ENCODE data around the gene ACTR3C. TPM values are rescaled to one million over a fixed set of nuclear protein-coding genes. Genes with fewer than 3 reads are reported as not detected.

The ACTR3C gene
- total and polyA plus RNA-seq, 10 of the 15 experiments (the other 5 are each of a cell fraction or from before 2014, with no cell fraction given): 2.0 to 10.2 (median 6.3) TPM

GRCh38 chr7:150368096-150368883 is 44.9 kb upstream of the ACTR3C start, which contains the start of gene REPIN1 (continued):
- no peak for TF ChIP-seq ZBTB40 (IDR thresholded peaks at IDR 0.05; ENCODE audit: borderline replicate concordance)
- no peak for TF ChIP-seq CTCF (IDR thresholded peaks at IDR 0.05 in 2 of 3, conservative IDR thresholded peaks at IDR 0.05 in 1 of 3; ENCODE audit: control insufficient read depth in 2 of 3, extremely low read depth in 1 of 3, insufficient read depth in 1 of 3, low read depth in 3 of 3, low read length in 3 of 3)
- no peak for TF ChIP-seq SPI1 (IDR thresholded peaks at IDR 0.05; ENCODE audit: borderline replicate concordance, insufficient read depth, low read depth, low read length)
- no peak for TF ChIP-seq ZNF274 (IDR thresholded peaks at IDR 0.05; ENCODE audit: insufficient read depth, insufficient read length)
- TF ChIP-seq ZBTB11 (CRISPR knock-in tag; IDR thresholded peaks at IDR 0.05): no peak
